Pancreas (tissue), 10 donors: ENCODE data around the gene COX10. TPM values are rescaled to one million over a fixed set of nuclear protein-coding genes. Genes with fewer than 3 reads are reported as not detected.
A peak's percentile ranks its signal among the peaks of the same experiment; 100 is the strongest.
"Not testable (repeated sequence)": the region's sequence is repeated elsewhere in the genome, so short reads cannot be mapped to it uniquely, and the experiment has no call there.

Source experiments
- ATAC-seq, 4 donors: fragments of 200-7000 bp; cut with Tn5 transposase; one replicate each; pipeline versions ENCODE4 v1.8.0 to v1.9.1; 2020; ENCODE audit warnings: mild to moderate bottlenecking in 4 of 4, moderate library complexity in 4 of 4
- DNase-seq, 6 donors: peaks; one replicate each; pipeline ENCODE4 v3.0.0-alpha.2; 2020
- FAIRE-seq: peaks from 2 replicates; lab custom pipeline; 2012; peaks lifted over from hg19 to GRCh38; lab: Jason Lieb, UNC
- H3K27ac ChIP-seq, 4 donors: fragments of 200-600 bp; sonication (generic); 1 replicate in 3 of 4; 2 replicates in 1 of 4; pipeline versions ENCODE4 v1.5.0 to v1.8.0; 2020
- H3K27me3 ChIP-seq, 4 donors: fragments of 200-600 bp; one replicate each; pipeline ENCODE4 v1.8.0; 2021
- H3K36me3 ChIP-seq, 3 donors: fragments of 200-600 bp; sonication (generic) in 1 of 3; one replicate each; pipeline versions ENCODE4 v1.5.0 to v1.8.0; 2020 to 2021
- H3K4me1 ChIP-seq, 3 donors: fragments of 200-600 bp; one replicate each; pipeline ENCODE4 v1.8.0; 2021
- H3K4me3 ChIP-seq, 4 donors: fragments of 200-600 bp; sonication (generic) in 2 of 4; one replicate each; pipeline versions ENCODE4 v1.5.0 to v1.8.0; 2020 to 2021
- H3K9me3 ChIP-seq, 4 donors: fragments of 200-600 bp; one replicate each; pipeline ENCODE4 v1.8.0; 2021
- CTCF ChIP-seq, 4 donors: fragments of 200-600 bp; sonication (generic) in 3 of 4; IDR thresholded peaks; one replicate each; pipeline versions ENCODE4 v1.5.0 to v1.8.0; 2021; ENCODE audit warnings: antibody characterized with exemption in 4 of 4
- WGBS, 2 donors: extraction: QIAGEN DNeasy Blood & Tissue Kit; methylation state at CpG; one replicate each; pipeline ENCODE4 v1.1.7; 2013; 5-methylcytosine and 5-hydroxymethylcytosine counted together
- intact Hi-C, 3 donors: fragments of 100-400 bp; cut with DNase I; formaldehyde crosslinking; loops; one replicate each; pipeline versions ENCODE4 v1.11.1 to v1.14.2; 2022
- polyA plus RNA-seq, 2 donors: library from polyadenylated mRNA; stranded (reverse); fragments of 200-250 nt; gene quantifications; one replicate each; pipeline ENCODE4 v1.2.3, GENCODE V29; 2013
- total RNA-seq, 6 donors: library from RNA; stranded (reverse); fragmentation: NEBNext Ultra II Directional in 4 of 6; extraction: Animal tissue kit (Norgen Biotek cat#: 25700) in 4 of 6; gene quantifications; one replicate each; pipeline versions ENCODE4 v1.2.1 to v1.2.4, GENCODE V29; 2021 to 2023
- donor health status: healthy with polysubstance abuse.
- donor health status: DM: no; HTN: no; CAD: no; lungs with moderate emphysema.
- donor health status: DM: no; HTN: no; CAD: no.
- donor health status: control.
- donor health status: control.
- donor health status: Bipolar disorder and iron deficiency.
- donor health status: DM: yes; HTN: yes; CAD: no.
- donor health status: DM: no; HTN: no; CAD: no.
- donor health status: DM: no; HTN: no; CAD: no.
- donor health status: DM: yes; HTN: yes; CAD: no.

The COX10 gene
- 10 to 100 TPM in 1 of 6 donors, 1 to 10 TPM in 5; 4.4 to 10.3 (median 6.7) TPM for total RNA-seq
- polyA plus RNA-seq, result 1 to 10 TPM; 4.6 TPM

- DNase-seq (peak; percentile 85 to 96 (median 89)), ATAC-seq (peak; percentile 100), FAIRE-seq (no peak)
- Histone ChIP-seq H3K4me3 (peak within 1 kb of the TSS; percentile 80 to 100 (median 92)), H3K27ac (peak within 1 kb of the TSS; percentile 48 to 64 (median 56)), H3K4me1 (peaks cover 11 to 19% (median 14%) of the 10 kb centered on the region in 3 donors), H3K9me3 (no peaks in the 10 kb centered on the region), H3K36me3 (peaks cover 0 to under 1% (median 0%) of the 10 kb centered on the region in 3 donors), H3K27me3 (no peaks in the 10 kb centered on the region)
- no peak for TF ChIP-seq CTCF (IDR thresholded peaks at IDR 0.05)
- intact Hi-C loops, result no loop called here
- 0 to 1% methylated on average over 47 to 48 of the region's 48 CpGs for WGBS, 2 donors
These were observed at the start of gene COX10 for GRCh38 chr17:14069251-14070021. TSS of gene COX10 (plus strand) at chr17:14069504. CDS start at chr17:14069606, 102 bp downstream.

- DNase-seq, H3K4me1 ChIP-seq, H3K4me3 ChIP-seq, H3K9me3 ChIP-seq, intact Hi-C loops, H3K27me3 ChIP-seq, FAIRE-seq, H3K27ac ChIP-seq, H3K36me3 ChIP-seq, ATAC-seq: not testable (repeated sequence)
- 80 to 86% methylated on average over 5 to 6 of the region's 9 CpGs for WGBS, 2 donors
These were observed 47.5 kb upstream of the COX10 start for GRCh38 chr17:14021651-14022294.

GRCh38 chr17:14029755-14030154, 39.5 kb upstream of the COX10 start:
- WGBS, 2 donors, result no CpG with 5 or more reads among the region's 5 CpGs
- FAIRE-seq, H3K27me3 ChIP-seq, H3K4me3 ChIP-seq, H3K36me3 ChIP-seq, ATAC-seq, DNase-seq, H3K27ac ChIP-seq, H3K4me1 ChIP-seq, H3K9me3 ChIP-seq, intact Hi-C loops: not testable (repeated sequence)

GRCh38 chr17:14032234-14032633, 37.1 kb upstream of the COX10 start:
- intact Hi-C loops, result no loop called here
- 94 to 96% methylated on average over 3 of the region's 3 CpGs for WGBS, 2 donors
- Histone ChIP-seq H3K36me3 (no peaks in the 10 kb centered on the region), H3K9me3 (no peaks in the 10 kb centered on the region), H3K27me3 (no peaks in the 10 kb centered on the region), H3K4me3 (no peak overlapping the region), H3K27ac (no peak overlapping the region), H3K4me1 (no peaks in the 10 kb centered on the region)
- no peak for FAIRE-seq
- ATAC-seq, result no peak
- TF ChIP-seq CTCF (IDR thresholded peaks at IDR 0.05), result no peak
- no peak for DNase-seq

GRCh38 chr17:14033166-14033565, 36.1 kb upstream of the COX10 start:
- H3K36me3 ChIP-seq, result no peaks in the 10 kb centered on the region
- ATAC-seq (peak in 2 of 4 donors; percentile 23 to 82), FAIRE-seq (no peak), DNase-seq (peak in 1 of 6 donors; percentile 35)
- H3K27me3 ChIP-seq, result no peaks in the 10 kb centered on the region
- no peak overlapping the region for H3K4me3 ChIP-seq
- TF ChIP-seq CTCF (IDR thresholded peaks at IDR 0.05), result no peak
- 34 to 37% methylated on average over 4 of the region's 4 CpGs for WGBS, 2 donors
- no peak overlapping the region for H3K27ac ChIP-seq
- H3K9me3 ChIP-seq, result no peaks in the 10 kb centered on the region
- intact Hi-C loops, result no loop called here
- H3K4me1 ChIP-seq, result no peaks in the 10 kb centered on the region
